ENCODE results near the gene VILL.

The VILL gene

GRCh38 chr3:37990527-37990926, at the start of gene VILL:
Gene VILL (plus strand): TSS chr3:37990786. CDS start chr3:37993673, 2,887 bp downstream.
- TF ChIP-seq CTCF (IDR thresholded peaks at IDR 0.05; ENCODE audit: low read depth, low read length, missing control alignments): no peak
- no peak for DNase-seq (ENCODE audit: low read depth)
- no peak within 1 kb of the TSS for H3K4me3 ChIP-seq (ENCODE audit: low read depth, low read length)
- in situ Hi-C loops (cut with HindIII; ENCODE audit: low sequenced_read_pairs): no loop called here

DNA sequence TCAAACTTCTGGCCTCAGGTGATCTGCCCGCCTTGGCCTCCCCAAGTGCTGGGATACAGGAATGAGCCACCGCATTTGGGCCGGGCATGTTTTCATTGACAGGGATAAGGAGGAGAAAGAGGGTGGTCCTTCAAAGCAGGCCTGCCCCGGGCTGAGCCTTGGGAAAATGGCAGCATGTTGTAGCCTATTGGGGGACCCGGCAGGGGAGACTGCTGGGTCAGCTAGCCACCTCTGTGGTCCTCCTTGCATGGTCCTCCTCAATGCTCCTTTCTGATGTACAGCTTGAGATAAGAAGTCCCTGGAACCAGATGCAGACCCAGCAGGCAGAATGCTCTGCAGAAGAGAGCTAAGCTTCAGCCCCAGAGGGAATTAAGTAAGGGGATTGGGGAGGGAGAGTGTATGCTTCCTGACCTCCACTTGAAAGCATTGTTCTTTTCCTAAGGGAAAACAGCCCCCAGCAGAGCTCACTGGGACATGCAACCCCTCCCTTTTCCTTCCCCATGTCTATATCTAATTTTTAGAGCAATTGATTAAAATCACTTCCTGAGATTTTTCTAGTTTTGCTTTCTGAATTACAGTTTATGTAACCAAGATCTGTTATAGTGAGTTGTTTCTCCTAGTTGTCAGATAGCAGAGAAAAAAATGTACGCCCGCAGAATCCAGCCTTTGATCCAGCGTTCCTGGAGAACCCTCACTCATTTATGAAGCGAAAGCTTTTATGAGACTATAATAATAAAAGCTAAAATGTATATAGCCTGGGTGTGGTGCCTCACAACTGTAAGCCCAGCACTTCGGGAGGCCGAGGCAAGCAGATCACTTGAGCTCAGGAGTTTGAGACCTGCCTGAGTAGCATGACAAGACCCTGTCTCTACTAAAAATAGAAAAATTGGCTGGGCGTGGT, 48.7 kb upstream of the VILL start:
- DNase-seq (ENCODE audit: low read depth): no peak
- no peak overlapping the region for H3K4me3 ChIP-seq (ENCODE audit: low read depth, low read length)
- no peak for TF ChIP-seq CTCF (IDR thresholded peaks at IDR 0.05; ENCODE audit: low read depth, low read length, missing control alignments)
- in situ Hi-C loops (cut with HindIII; ENCODE audit: low sequenced_read_pairs): no loop called here

DNA sequence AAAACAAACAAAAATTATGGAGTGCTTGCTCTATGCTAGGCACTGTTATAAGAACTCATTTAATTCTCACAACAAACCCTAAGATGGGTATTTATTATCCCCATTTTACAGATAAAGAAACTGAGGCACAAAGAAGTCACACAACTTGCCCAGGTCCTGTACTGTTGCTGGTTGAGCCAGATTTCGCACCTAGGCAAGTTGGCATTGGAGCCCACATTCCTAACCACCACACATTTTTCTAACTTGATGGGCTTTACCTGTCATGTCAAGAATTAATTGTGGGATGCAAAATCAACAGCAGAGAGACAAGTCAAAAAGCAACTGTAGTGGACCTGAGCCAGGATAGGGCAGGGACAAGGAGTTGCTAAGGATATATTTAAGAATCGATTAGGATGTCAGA, 47.9 kb upstream of the VILL start:
- in situ Hi-C loops (cut with HindIII; ENCODE audit: low sequenced_read_pairs): no loop called here

GRCh38 chr3:37943126-37943525, 47.5 kb upstream of the VILL start:
- in situ Hi-C loops (cut with HindIII; ENCODE audit: low sequenced_read_pairs): no loop called here
- no peak for TF ChIP-seq CTCF (IDR thresholded peaks at IDR 0.05; ENCODE audit: low read depth, low read length, missing control alignments)
- DNase-seq (ENCODE audit: low read depth): no peak
- H3K4me3 ChIP-seq (ENCODE audit: low read depth, low read length): no peak overlapping the region

More for the DNA sequence above, 47.9 kb upstream of the VILL start:
- no peak overlapping the region for H3K4me3 ChIP-seq (ENCODE audit: low read depth, low read length)
- no peak for TF ChIP-seq CTCF (IDR thresholded peaks at IDR 0.05; ENCODE audit: low read depth, low read length, missing control alignments)
- DNase-seq (ENCODE audit: low read depth): no peak

DNA sequence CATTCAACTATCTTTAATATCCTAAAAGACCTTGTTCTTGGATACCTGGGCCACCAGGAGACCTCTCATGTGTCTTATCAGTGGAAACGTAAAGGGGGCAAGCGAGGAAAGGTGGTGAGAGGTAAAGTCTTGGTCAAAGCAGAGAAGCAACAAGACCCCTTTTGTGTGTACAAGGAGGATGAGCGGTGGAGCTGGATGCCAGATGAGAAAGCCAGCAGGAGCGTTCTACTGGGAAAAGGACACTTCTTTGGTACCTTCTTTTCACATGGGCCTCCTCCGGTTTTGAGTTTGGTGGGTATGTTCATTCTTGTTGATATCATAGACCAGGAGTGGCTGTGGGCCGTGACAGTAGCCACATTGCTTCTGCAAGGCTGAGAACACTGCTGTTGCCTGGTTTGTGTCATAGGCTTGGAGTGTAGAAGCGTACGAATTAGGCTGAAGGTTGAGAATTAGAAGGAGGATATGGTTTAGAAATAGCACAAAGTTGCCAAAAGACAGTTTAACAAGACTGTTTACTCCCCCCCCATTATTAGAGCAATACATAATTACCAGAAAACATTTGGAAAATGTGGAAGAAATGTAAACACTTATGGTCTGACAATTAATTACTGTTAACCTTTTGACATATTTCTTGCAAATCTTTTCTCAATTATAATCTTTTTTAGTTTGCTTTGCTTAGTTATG, 46.8 kb upstream of the VILL start:
- no peak for DNase-seq (ENCODE audit: low read depth)
- in situ Hi-C loops (cut with HindIII; ENCODE audit: low sequenced_read_pairs): no loop called here
- no peak for TF ChIP-seq CTCF (IDR thresholded peaks at IDR 0.05; ENCODE audit: low read depth, low read length, missing control alignments)
- H3K4me3 ChIP-seq (ENCODE audit: low read depth, low read length): no peak overlapping the region

- in situ Hi-C loops (cut with HindIII; ENCODE audit: low sequenced_read_pairs): no loop called here
- no peak for DNase-seq (ENCODE audit: low read depth)
- H3K4me3 ChIP-seq (ENCODE audit: low read depth, low read length): no peak overlapping the region
- no peak for TF ChIP-seq CTCF (IDR thresholded peaks at IDR 0.05; ENCODE audit: low read depth, low read length, missing control alignments)
These were observed 46.2 kb upstream of the VILL start for GRCh38 chr3:37944391-37944842.

Data from astrocyte of the cerebellum (primary cell).